ENCODE data around the gene TRIM59. TPM values are rescaled to one million over a fixed set of nuclear protein-coding genes. Genes with fewer than 3 reads are reported as not detected.

Gene TRIM59
- total and polyA plus RNA-seq, 2 of the 4 experiments (the other 2 are of a cell fraction) = 8.0 to 65.4 TPM

GRCh38 chr3:160413613-160414248, 35.9 kb downstream of the TRIM59 start:
- Histone ChIP-seq H3K14ac (replicated peaks; ENCODE audit: low read depth, low read length) (no peak overlapping the region), H4K20me1 (ENCODE audit: insufficient read depth, low read length) (no peaks in the 10 kb centered on the region), H2AFZ (replicated peaks; ENCODE audit: low read length, poor library complexity) (no peak overlapping the region), H3K9ac (ENCODE audit: low read depth, low read length) (no peak overlapping the region), H3K4me2 (ENCODE audit: low read depth, low read length) (no peak overlapping the region), H4K8ac (ENCODE audit: low read depth in 2 of 2, low read length in 2 of 2) (no peak overlapping the region), H2AK5ac (ENCODE audit: low read depth, low read length) (no peak overlapping the region), H2BK20ac (ENCODE audit: low read depth, low read length) (no peak overlapping the region), H3K18ac (ENCODE audit: low read depth, low read length) (no peak overlapping the region), H3K27ac (ENCODE audit: insufficient read depth, low read length) (no peak overlapping the region), H3K56ac (ENCODE audit: extremely low read depth, insufficient read depth, low read length) (no peak overlapping the region), H3K23ac (ENCODE audit: low read depth, low read length) (no peak overlapping the region), H3K36me3 (ENCODE audit: control insufficient read depth, insufficient read depth, low read length) (peaks cover 11% of the 10 kb centered on the region), H2AK9ac (replicated peaks; ENCODE audit: low read depth, low read length, poor library complexity) (no peak overlapping the region), H2BK5ac (ENCODE audit: low read depth, low read length, poor library complexity, severe bottlenecking) (no peak overlapping the region), H3K9me1 (ENCODE audit: insufficient read depth, low read length) (no peaks in the 10 kb centered on the region), H3K27me3 (ENCODE audit: control insufficient read depth, insufficient read depth, low read length) (no peaks in the 10 kb centered on the region), H3K4me1 (ENCODE audit: control insufficient read depth, insufficient read depth, low read length) (peaks cover 3% of the 10 kb centered on the region), H3K4me3 (ENCODE audit: insufficient read depth, low read depth, low read length) (no peak overlapping the region), H2BK120ac (ENCODE audit: low read depth, low read length) (no peak overlapping the region), H3K79me1 (ENCODE audit: low read depth in 1 of 2, low read length in 2 of 2) (peaks cover 23 to 28% of the 10 kb centered on the region in 2 experiments), H3K4ac (ENCODE audit: low read depth, low read length) (no peak overlapping the region), H2BK15ac (ENCODE audit: low read depth, low read length) (no peak overlapping the region), H4K5ac (ENCODE audit: low read depth, low read length) (no peak overlapping the region), H4K91ac (ENCODE audit: insufficient read depth, low read depth, low read length) (no peak overlapping the region), H3K9me3 (ENCODE audit: control insufficient read depth, insufficient read depth, low read length) (no peaks in the 10 kb centered on the region)
- in situ Hi-C loops (cut with MboI; ENCODE audit: low sequenced_read_pairs) = loop anchor here (10.0 to 25.0 kb wide), 3 partner anchors 249 to 526 kb away; no protein-coding TSS in a partner anchor
- TF ChIP-seq CTCF (conservative IDR thresholded peaks at IDR 0.05; ENCODE audit: low read depth, low read length) (peak; percentile 89), SMC3 (IDR thresholded peaks at IDR 0.05; ENCODE audit: low read depth, low read length) (peak; percentile 72), ELK1 (IDR thresholded peaks at IDR 0.05; ENCODE audit: borderline replicate concordance, low read depth, low read length) (no peak), RAD21 (IDR thresholded peaks at IDR 0.05; ENCODE audit: low read length) (peak; percentile 84)
- BruUV-seq (replicated peaks) = no TSS peak
- ATAC-seq (ENCODE audit: low read depth) (peak; percentile 91), DNase-seq (peak; percentile 84)
- ChIA-PET CTCF (interaction anchor here (0.7 to 1.3 kb wide), 7 partner anchors 15 to 391 kb away, joined by 3 to 5 read pairs (median 4); no protein-coding TSS in a partner anchor), POLR2A (ENCODE audit: unreplicated experiment) (no interaction called here)
- intact Hi-C loops (cut with micrococcal nuclease) = loop anchor here (1.0 to 10.0 kb wide), 6 partner anchors 250 to 649 kb away; no protein-coding TSS in a partner anchor
- WGBS, 2 experiments (ENCODE audit: extremely low coverage in 2 of 2, insufficient read length in 1 of 2) = no CpG with 5 or more reads among the region's 3 CpGs
- dilution Hi-C loops (cut with HindIII; ENCODE audit: low sequenced_read_pairs, unreplicated experiment) = no loop called here
